ENCODE measurements around the gene ICA1L.
"Not testable (repeated sequence)": the region's sequence is repeated elsewhere in the genome, so short reads cannot be mapped to it uniquely, and the experiment has no call there.

- TF ChIP-seq CEBPB (IDR thresholded peaks at IDR 0.05; ENCODE audit: borderline replicate concordance, low read depth, low read length); MYPOP (CRISPR knock-in tag; IDR thresholded peaks at IDR 0.05); HCFC1 (IDR thresholded peaks at IDR 0.05; ENCODE audit: low read depth, low read length); SMAD1 (CRISPR knock-in tag; IDR thresholded peaks at IDR 0.05; ENCODE audit: borderline replicate concordance, low read depth); KAT8 (CRISPR knock-in tag; IDR thresholded peaks at IDR 0.05); ZFX (CRISPR knock-in tag; IDR thresholded peaks at IDR 0.05; ENCODE audit: low read depth); STAT5B (CRISPR knock-in tag; IDR thresholded peaks at IDR 0.05); YY1 (IDR thresholded peaks at IDR 0.05; ENCODE audit: insufficient read depth, insufficient replicate concordance, low read depth, low read length): not testable (repeated sequence)
- TF ChIP-seq, protein P1, sequence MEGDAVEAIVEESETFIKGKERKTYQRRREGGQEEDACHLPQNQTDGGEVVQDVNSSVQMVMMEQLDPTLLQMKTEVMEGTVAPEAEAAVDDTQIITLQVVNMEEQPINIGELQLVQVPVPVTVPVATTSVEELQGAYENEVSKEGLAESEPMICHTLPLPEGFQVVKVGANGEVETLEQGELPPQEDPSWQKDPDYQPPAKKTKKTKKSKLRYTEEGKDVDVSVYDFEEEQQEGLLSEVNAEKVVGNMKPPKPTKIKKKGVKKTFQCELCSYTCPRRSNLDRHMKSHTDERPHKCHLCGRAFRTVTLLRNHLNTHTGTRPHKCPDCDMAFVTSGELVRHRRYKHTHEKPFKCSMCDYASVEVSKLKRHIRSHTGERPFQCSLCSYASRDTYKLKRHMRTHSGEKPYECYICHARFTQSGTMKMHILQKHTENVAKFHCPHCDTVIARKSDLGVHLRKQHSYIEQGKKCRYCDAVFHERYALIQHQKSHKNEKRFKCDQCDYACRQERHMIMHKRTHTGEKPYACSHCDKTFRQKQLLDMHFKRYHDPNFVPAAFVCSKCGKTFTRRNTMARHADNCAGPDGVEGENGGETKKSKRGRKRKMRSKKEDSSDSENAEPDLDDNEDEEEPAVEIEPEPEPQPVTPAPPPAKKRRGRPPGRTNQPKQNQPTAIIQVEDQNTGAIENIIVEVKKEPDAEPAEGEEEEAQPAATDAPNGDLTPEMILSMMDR (CRISPR knock-in tag; IDR thresholded peaks at IDR 0.05) = not testable (repeated sequence)
- TF ChIP-seq, protein P2, sequence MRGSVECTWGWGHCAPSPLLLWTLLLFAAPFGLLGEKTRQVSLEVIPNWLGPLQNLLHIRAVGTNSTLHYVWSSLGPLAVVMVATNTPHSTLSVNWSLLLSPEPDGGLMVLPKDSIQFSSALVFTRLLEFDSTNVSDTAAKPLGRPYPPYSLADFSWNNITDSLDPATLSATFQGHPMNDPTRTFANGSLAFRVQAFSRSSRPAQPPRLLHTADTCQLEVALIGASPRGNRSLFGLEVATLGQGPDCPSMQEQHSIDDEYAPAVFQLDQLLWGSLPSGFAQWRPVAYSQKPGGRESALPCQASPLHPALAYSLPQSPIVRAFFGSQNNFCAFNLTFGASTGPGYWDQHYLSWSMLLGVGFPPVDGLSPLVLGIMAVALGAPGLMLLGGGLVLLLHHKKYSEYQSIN (CRISPR knock-in tag; IDR thresholded peaks at IDR 0.05; ENCODE audit: borderline replicate concordance) = not testable (repeated sequence)
These were observed 41.0 kb upstream of the ICA1L start for GRCh38 chr2:202912342-202913201.

Measured in HepG2 (cell line).